Tibial nerve (tissue), 4 donors: Measurements from ENCODE around the gene UTP4.

ENCODE experiments used
- EP300 ChIP-seq, 2 donors: sonication (generic); formaldehyde crosslinking; IDR thresholded peaks; one replicate each; pipeline ENCODE4 v1.6.1; 2017; ENCODE audit warnings: antibody characterized with exemption in 2 of 2, mild to moderate bottlenecking in 1 of 2
- POLR2A ChIP-seq, 2 donors: fragments of 450-650 bp; IDR thresholded peaks; one replicate each; pipeline ENCODE4 v1.6.1; 2017; ENCODE audit warnings: antibody characterized with exemption in 2 of 2, mild to moderate bottlenecking in 2 of 2, moderate library complexity in 2 of 2
- TF ChIP-seq, protein P1 (sequence below), 5 experiments: fragments of 200-600 bp in 3 of 5; fragments of 450-650 bp in 2 of 5; sonication (generic) in 3 of 5; IDR thresholded peaks; one replicate each; pipeline ENCODE4 v1.5.1; 2016 to 2019; ENCODE audit warnings: antibody characterized with exemption in 5 of 5, mild to moderate bottlenecking in 3 of 5, moderate library complexity in 2 of 5

DNA sequence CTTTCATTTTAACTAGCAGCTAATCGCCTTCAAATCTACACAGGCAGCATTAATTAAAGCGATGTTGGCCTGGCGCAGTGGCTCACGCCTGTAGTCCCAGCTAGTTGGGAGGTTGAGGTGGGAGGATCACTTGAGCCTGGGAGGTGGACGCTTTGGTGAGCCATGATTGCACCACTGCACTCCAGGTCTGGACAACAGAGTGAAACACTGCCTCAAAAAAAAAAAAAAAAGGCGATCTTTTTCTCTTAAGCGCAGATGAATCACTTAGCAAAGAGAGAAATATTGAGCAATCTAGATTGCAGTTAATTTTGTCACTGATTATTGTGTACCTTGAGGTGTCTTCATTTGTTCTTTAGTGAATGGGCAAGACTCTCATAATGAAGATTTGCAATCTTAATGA, 66.9 kb downstream of the UTP4 start:
- TF ChIP-seq, protein P1, sequence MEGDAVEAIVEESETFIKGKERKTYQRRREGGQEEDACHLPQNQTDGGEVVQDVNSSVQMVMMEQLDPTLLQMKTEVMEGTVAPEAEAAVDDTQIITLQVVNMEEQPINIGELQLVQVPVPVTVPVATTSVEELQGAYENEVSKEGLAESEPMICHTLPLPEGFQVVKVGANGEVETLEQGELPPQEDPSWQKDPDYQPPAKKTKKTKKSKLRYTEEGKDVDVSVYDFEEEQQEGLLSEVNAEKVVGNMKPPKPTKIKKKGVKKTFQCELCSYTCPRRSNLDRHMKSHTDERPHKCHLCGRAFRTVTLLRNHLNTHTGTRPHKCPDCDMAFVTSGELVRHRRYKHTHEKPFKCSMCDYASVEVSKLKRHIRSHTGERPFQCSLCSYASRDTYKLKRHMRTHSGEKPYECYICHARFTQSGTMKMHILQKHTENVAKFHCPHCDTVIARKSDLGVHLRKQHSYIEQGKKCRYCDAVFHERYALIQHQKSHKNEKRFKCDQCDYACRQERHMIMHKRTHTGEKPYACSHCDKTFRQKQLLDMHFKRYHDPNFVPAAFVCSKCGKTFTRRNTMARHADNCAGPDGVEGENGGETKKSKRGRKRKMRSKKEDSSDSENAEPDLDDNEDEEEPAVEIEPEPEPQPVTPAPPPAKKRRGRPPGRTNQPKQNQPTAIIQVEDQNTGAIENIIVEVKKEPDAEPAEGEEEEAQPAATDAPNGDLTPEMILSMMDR (IDR thresholded peaks at IDR 0.05): no peak
- TF ChIP-seq EP300 (IDR thresholded peaks at IDR 0.05) (no peak), POLR2A (IDR thresholded peaks at IDR 0.05) (no peak)
